Measurements from ENCODE around the gene PUM2. TPM values are rescaled to one million over a fixed set of nuclear protein-coding genes. Genes with fewer than 3 reads are reported as not detected.
A peak's percentile ranks its signal among the peaks of the same experiment; 100 is the strongest.

The PUM2 gene
- total RNA-seq, 1 experiment from 2014 or later, result 105 TPM

DNA sequence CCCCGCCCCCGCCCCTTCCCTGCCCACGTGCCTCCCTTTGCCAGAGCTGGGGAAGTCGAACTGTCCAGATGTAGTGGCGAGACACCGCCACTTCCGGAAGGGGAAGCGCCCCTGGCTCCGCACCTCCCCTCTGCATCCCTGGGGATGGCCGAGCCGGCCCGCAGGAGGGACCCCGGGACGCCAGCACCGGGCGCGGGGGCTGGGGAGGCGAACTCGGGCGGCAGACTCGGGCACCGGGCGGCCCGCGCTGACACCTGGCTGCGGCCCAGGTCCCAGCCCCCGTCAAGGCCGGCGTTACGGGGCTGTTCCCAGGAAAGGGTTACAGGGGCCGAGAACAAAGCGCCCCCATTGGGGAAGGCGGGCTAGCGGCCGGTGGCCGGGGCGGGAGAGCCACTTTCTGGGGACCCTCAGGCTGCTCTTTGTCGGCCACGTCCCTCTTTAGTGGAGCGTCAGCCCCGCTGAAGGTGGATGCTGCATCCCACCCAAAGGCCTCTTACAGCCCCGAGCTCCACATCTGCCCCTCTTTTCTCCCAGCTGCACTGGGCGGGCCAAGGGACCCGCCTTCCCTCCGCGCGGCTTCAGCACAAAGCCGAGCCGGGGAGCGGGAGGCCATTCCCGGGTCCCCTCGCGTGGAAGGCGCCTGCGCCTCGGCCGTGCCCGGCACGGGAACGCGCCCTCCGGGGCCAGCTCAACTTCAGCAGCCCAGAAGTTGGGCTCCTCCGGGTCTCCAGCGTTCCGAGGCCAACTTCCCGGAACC lies 127.1 kb downstream of the PUM2 start:
- peak; percentile 83 for TF ChIP-seq ZFX (IDR thresholded peaks at IDR 0.05)
- TF ChIP-seq, protein P1, sequence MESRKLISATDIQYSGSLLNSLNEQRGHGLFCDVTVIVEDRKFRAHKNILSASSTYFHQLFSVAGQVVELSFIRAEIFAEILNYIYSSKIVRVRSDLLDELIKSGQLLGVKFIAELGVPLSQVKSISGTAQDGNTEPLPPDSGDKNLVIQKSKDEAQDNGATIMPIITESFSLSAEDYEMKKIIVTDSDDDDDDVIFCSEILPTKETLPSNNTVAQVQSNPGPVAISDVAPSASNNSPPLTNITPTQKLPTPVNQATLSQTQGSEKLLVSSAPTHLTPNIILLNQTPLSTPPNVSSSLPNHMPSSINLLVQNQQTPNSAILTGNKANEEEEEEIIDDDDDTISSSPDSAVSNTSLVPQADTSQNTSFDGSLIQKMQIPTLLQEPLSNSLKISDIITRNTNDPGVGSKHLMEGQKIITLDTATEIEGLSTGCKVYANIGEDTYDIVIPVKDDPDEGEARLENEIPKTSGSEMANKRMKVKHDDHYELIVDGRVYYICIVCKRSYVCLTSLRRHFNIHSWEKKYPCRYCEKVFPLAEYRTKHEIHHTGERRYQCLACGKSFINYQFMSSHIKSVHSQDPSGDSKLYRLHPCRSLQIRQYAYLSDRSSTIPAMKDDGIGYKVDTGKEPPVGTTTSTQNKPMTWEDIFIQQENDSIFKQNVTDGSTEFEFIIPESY (IDR thresholded peaks at IDR 0.05; ENCODE audit: extremely low read depth, insufficient replicate concordance, low read length), result no peak
- no peak for TF ChIP-seq SIN3A (IDR thresholded peaks at IDR 0.05; ENCODE audit: low read depth)
- peak; percentile 47 for TF ChIP-seq POLR2AphosphoS5 (IDR thresholded peaks at IDR 0.05; ENCODE audit: low read depth, low read length)
- peak; percentile 37 for TF ChIP-seq POLR2A (IDR thresholded peaks at IDR 0.05; ENCODE audit: borderline replicate concordance, extremely low read depth, insufficient read depth, insufficient read length)
- RAD21 ChIA-PET (ENCODE audit: low non-redundant PET in 1 of 2, low total read pairs in 2 of 2, uncharacterized antibody in 2 of 2, unreplicated experiment in 2 of 2), result no interaction called here
- intact Hi-C loops (cut with micrococcal nuclease), result loop anchor here (5.0 kb wide), 1 partner anchor 86 kb away; no protein-coding TSS in a partner anchor
- no peak for DNase-seq (ENCODE audit: low read depth, low spot score)
- H3K27ac ChIP-seq (ENCODE audit: low read depth, low read length), result peak overlapping the region; percentile 79
- no peaks in the 10 kb centered on the region for H4K20me1 ChIP-seq (ENCODE audit: insufficient read depth)
- peak overlapping the region; percentile 67 to 69 for H3K4me3 ChIP-seq (replicated peaks in 1 of 2; ENCODE audit: low read depth in 1 of 2, low read length in 2 of 2)
- ATAC-seq, result peak; percentile 58
- POLR2A ChIA-PET, result interaction anchor here (1.2 to 1.3 kb wide), 2 partner anchors 8 to 9 kb away, joined by 3 to 6 read pairs; no protein-coding TSS in a partner anchor
- no peaks in the 10 kb centered on the region for H3K9me2 ChIP-seq (ENCODE audit: insufficient read depth)
- H2AFZ ChIP-seq (ENCODE audit: low read depth, low read length, poor library complexity, severe bottlenecking), result peak overlapping the region; percentile 32
- no peaks in the 10 kb centered on the region for H3K27me3 ChIP-seq (ENCODE audit: insufficient read depth, low read length)
- H3K4me2 ChIP-seq (ENCODE audit: low read length), result peak overlapping the region; percentile 93
- H3K79me2 ChIP-seq (ENCODE audit: insufficient read depth, low read length), result peaks cover 32% of the 10 kb centered on the region
- CTCF ChIA-PET, result interaction anchor here (1.2 to 2.2 kb wide), 4 partner anchors 9 to 67 kb away, joined by 3 to 8 read pairs (median 4); no protein-coding TSS in a partner anchor
- H3K9me3 ChIP-seq (ENCODE audit: control insufficient read depth in 1 of 2, insufficient read depth in 1 of 2, low read depth in 1 of 2, low read length in 2 of 2), result no peaks in the 10 kb centered on the region
- no peaks in the 10 kb centered on the region for H3K36me3 ChIP-seq (ENCODE audit: control insufficient read depth in 1 of 2, insufficient read depth in 2 of 2, low read length in 2 of 2)
- H3K4me1 ChIP-seq (ENCODE audit: control insufficient read depth in 1 of 2, insufficient read depth in 2 of 2, low read length in 2 of 2), result peaks cover 21 to 55% of the 10 kb centered on the region in 2 experiments
- no TSS peak for BruUV-seq (replicated peaks)
- peak overlapping the region; percentile 75 for H3K9ac ChIP-seq (ENCODE audit: low read length)

All from HCT116 (cell line).